Lung (tissue), 12 donors: ENCODE data around the gene APOA1. TPM values are rescaled to one million over a fixed set of nuclear protein-coding genes. Genes with fewer than 3 reads are reported as not detected.
A peak's percentile ranks its signal among the peaks of the same experiment; 100 is the strongest.
"Not testable (repeated sequence)": the region's sequence is repeated elsewhere in the genome, so short reads cannot be mapped to it uniquely, and the experiment has no call there.

Source experiments
- ATAC-seq: fragments of 200-7000 bp; cut with Tn5 transposase; one replicate; pipeline ENCODE4 v1.9.1; 2020; ENCODE audit warnings: moderate number of reproducible peaks; ENCODE audit not compliant: insufficient read depth, low FRiP score
- DNase-seq, 3 donors: peaks; one replicate each; pipeline ENCODE4 v3.0.0-alpha.2; 2013 to 2017
- H3K27ac ChIP-seq, 2 donors: one replicate each; pipeline ENCODE4 v1.5.1; 2013; ENCODE audit warnings: mild to moderate bottlenecking in 2 of 2, moderate library complexity in 2 of 2, control low read depth in 1 of 2, inconsistent platforms in 1 of 2, low read depth in 1 of 2, low read length in 1 of 2
- H3K27me3 ChIP-seq, 3 donors: one replicate each; pipeline ENCODE4 v1.5.1; 2013; ENCODE audit warnings: low read length in 2 of 3; ENCODE audit not compliant: control insufficient read depth in 3 of 3, insufficient read depth in 3 of 3
- H3K36me3 ChIP-seq, 4 donors: one replicate each; pipeline ENCODE4 v1.5.1; 2013; ENCODE audit warnings: low read length in 4 of 4, mild to moderate bottlenecking in 1 of 4, moderate library complexity in 1 of 4; ENCODE audit not compliant: control insufficient read depth in 4 of 4, insufficient read depth in 4 of 4
- H3K4me1 ChIP-seq, 5 donors: one replicate each; pipeline ENCODE4 v1.5.1; 2013; ENCODE audit warnings: low read length in 5 of 5, mild to moderate bottlenecking in 2 of 5, moderate library complexity in 1 of 5; ENCODE audit not compliant: control insufficient read depth in 5 of 5, insufficient read depth in 5 of 5
- H3K4me3 ChIP-seq: one replicate; pipeline ENCODE4 v1.5.1; 2013; ENCODE audit warnings: mild to moderate bottlenecking, control low read depth, moderate library complexity
- H3K9ac ChIP-seq, 2 donors: one replicate each; pipeline ENCODE4 v1.5.1; 2013; ENCODE audit warnings: low read length in 2 of 2, control low read depth in 1 of 2; ENCODE audit not compliant: insufficient read depth in 1 of 2
- H3K9me3 ChIP-seq, 4 donors: one replicate each; pipeline ENCODE4 v1.5.1; 2013; ENCODE audit warnings: low read length in 3 of 4, mild to moderate bottlenecking in 1 of 4, moderate library complexity in 1 of 4; ENCODE audit not compliant: control insufficient read depth in 4 of 4, insufficient read depth in 3 of 4
- WGBS, 2 donors: extraction: QIAGEN DNeasy Blood & Tissue Kit; methylation state at CpG; one replicate each; pipeline ENCODE4 v1.1.7; 2013; 5-methylcytosine and 5-hydroxymethylcytosine counted together
- polyA plus RNA-seq, 2 donors: library from polyadenylated mRNA; stranded (reverse); fragments of 200-250 nt; gene quantifications; one replicate each; pipeline ENCODE4 v1.2.1, GENCODE V29; 2013
- total RNA-seq, 2 donors: library from RNA; depleted of rRNA in 1 of 2; stranded (reverse); fragments of >200 nt in 1 of 2; gene quantifications; one replicate each; pipeline ENCODE4 v1.2.1, GENCODE V29; 2014 to 2021
- TF ChIP-seq, protein P1 (sequence below): IDR thresholded peaks from 2 replicates; pipeline ENCODE4 v1.5.1; 2012; ENCODE audit warnings: mild to moderate bottlenecking; ENCODE audit errors: control extremely low read depth, extremely low read depth
- donor health status: control.
- donor health status: control.
- donor health status: Bipolar disorder and iron deficiency.
- donor health status: healthy.
- donor health status: DM: yes; HTN: yes; CAD: no.

The APOA1 gene
- total and polyA plus RNA-seq, 4 donors, result 1.2 to 18.2 (median 3.1) TPM

DNA sequence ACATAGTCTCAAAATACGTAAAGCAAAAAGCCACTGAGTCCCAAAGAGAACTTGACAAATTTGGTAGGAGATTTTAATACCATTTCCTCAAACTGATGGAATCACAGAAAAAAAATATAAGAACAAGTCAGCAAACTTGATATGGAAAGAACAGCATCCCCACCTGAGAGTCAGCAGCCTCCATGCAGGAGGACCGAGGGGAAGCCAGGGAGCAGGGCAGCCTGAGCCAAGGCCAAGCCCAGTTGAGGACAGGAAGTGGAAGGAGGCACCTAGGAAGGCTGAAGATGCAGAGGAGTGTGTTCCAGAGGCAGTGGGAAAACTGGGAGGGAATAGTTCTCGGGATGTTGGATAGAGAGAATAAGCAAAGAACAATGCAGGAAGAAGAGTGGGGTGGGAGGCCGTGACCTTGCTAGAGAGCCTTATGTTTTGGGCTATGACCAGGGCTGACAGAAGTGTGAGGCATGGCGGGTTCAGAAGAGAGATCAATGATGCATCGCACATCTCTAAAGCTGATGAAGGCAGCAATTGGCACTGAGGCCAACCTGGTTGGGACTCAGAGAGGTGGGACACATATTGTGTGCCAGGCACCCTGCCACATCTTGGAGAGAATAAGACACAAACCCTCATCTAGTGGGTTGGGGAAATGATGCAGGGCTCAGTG lies 29.7 kb downstream of the APOA1 start:
- ATAC-seq (no peak), DNase-seq (no peak)
- TF ChIP-seq, protein P1, sequence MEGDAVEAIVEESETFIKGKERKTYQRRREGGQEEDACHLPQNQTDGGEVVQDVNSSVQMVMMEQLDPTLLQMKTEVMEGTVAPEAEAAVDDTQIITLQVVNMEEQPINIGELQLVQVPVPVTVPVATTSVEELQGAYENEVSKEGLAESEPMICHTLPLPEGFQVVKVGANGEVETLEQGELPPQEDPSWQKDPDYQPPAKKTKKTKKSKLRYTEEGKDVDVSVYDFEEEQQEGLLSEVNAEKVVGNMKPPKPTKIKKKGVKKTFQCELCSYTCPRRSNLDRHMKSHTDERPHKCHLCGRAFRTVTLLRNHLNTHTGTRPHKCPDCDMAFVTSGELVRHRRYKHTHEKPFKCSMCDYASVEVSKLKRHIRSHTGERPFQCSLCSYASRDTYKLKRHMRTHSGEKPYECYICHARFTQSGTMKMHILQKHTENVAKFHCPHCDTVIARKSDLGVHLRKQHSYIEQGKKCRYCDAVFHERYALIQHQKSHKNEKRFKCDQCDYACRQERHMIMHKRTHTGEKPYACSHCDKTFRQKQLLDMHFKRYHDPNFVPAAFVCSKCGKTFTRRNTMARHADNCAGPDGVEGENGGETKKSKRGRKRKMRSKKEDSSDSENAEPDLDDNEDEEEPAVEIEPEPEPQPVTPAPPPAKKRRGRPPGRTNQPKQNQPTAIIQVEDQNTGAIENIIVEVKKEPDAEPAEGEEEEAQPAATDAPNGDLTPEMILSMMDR, result no peak
- H3K4me1 ChIP-seq, result no peaks in the 10 kb centered on the region
- 92% methylated on average over 6 of the region's 6 CpGs for WGBS, 2 donors
- no peak overlapping the region for H3K9ac ChIP-seq
- no peaks in the 10 kb centered on the region for H3K36me3 ChIP-seq
- peak overlapping the region in 1 of 2 donors; percentile 68 for H3K27ac ChIP-seq
- no peaks in the 10 kb centered on the region for H3K9me3 ChIP-seq
- H3K4me3 ChIP-seq, result no peak overlapping the region
- H3K27me3 ChIP-seq, result no peaks in the 10 kb centered on the region

DNA sequence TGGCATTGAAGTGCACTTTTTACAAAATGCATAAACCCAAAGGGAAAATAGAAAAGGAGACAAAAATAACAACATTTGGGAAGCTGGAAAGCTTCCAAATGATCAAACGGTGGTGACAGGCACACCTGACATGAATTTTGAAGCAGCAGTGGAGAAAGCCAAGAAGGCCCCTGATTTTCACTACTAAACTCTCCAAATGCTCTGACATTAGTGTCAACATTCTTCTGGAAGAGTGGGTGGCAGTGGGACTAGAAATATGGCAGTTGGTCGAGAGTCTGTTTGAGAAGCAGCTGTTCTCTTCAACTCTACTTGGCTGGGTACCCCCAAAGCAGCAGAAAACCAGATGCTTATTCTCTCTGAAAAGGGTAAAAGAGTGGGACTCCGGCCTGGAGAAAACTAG lies 33.4 kb downstream of the APOA1 start:
- Histone ChIP-seq H3K4me1 (no peaks in the 10 kb centered on the region), H3K9me3 (no peaks in the 10 kb centered on the region), H3K4me3 (no peak overlapping the region), H3K27ac (no peak overlapping the region), H3K27me3 (no peaks in the 10 kb centered on the region), H3K9ac (no peak overlapping the region), H3K36me3 (no peaks in the 10 kb centered on the region)
- ATAC-seq, result no peak
- DNase-seq, result no peak
- WGBS, 2 donors, result 64 to 76% methylated on average over 3 of the region's 3 CpGs
- TF ChIP-seq, protein P1, result no peak

DNA sequence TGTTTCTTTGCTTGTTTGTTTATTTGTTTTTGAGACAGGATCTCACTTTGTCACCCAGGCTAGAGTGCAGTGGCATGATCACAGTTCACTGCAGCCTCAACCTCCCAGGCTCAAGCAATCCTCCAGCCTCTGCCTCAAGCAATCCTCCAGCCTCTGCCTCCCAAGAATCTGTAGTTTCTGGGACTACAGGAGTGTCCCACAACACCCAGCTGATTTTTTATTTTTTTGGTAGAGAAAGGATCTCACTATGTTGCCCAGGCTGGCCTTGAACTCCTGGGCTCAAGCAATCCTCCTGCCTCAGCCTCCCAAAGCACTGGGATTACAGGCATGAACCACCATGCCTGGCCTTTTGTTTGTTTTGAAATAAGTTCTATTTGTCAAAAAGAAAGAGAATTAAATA lies 35.8 kb downstream of the APOA1 start:
- not testable (repeated sequence) for ATAC-seq, H3K27me3 ChIP-seq, H3K27ac ChIP-seq, H3K9me3 ChIP-seq, H3K36me3 ChIP-seq, DNase-seq, H3K4me1 ChIP-seq, H3K4me3 ChIP-seq, H3K9ac ChIP-seq

DNA sequence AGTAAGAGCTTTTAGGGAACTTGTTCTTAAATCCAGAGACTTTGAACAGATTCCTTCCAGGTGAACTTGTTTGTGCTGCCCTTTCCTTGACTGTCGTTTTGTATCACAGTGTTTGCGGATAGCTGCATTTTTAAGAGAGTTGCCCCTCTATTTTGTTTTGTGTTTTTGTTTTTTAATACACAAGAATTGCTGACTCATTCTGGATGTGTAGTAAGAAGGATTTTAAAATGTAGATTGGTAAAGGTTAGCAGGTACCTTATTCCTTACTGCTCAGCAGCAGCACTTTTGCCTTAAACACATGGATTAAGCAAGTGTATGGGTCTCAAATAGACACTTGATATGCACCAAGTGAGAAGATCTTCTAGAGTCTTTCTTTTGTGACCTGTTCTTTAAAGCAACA lies 36.8 kb downstream of the APOA1 start:
- no peaks in the 10 kb centered on the region for H3K36me3 ChIP-seq
- TF ChIP-seq, protein P1, result no peak
- H3K27me3 ChIP-seq, result peaks cover 0 to 2% (median 0%) of the 10 kb centered on the region in 3 donors
- ATAC-seq, result no peak
- H3K27ac ChIP-seq, result no peak overlapping the region
- 96 to 99% methylated on average over 2 of the region's 2 CpGs for WGBS, 2 donors
- H3K4me3 ChIP-seq, result no peak overlapping the region
- no peaks in the 10 kb centered on the region for H3K4me1 ChIP-seq
- no peaks in the 10 kb centered on the region for H3K9me3 ChIP-seq
- no peak for DNase-seq
- H3K9ac ChIP-seq, result no peak overlapping the region
